ENCODE data around the gene CAMKK2.

CAMKK2 gene

GRCh38 chr12:121283841-121284240 lies 12.7 kb downstream of the CAMKK2 start:
- no peak for TF ChIP-seq TCF12 (IDR thresholded peaks at IDR 0.05; ENCODE audit: low read depth)
- TF ChIP-seq NFIC (IDR thresholded peaks at IDR 0.05), result no peak
- TF ChIP-seq RAD21 (IDR thresholded peaks at IDR 0.05; ENCODE audit: low read depth), result no peak
- no peak for TF ChIP-seq TAF1 (IDR thresholded peaks at IDR 0.05; ENCODE audit: low read depth)
- no peak for TF ChIP-seq CEBPB (IDR thresholded peaks at IDR 0.05)
- TF ChIP-seq CREB1 (IDR thresholded peaks at IDR 0.05; ENCODE audit: low read depth), result no peak
- no peak for TF ChIP-seq USF1 (IDR thresholded peaks at IDR 0.05)
- TF ChIP-seq MAX (IDR thresholded peaks at IDR 0.05), result no peak
- TF ChIP-seq YY1 (IDR thresholded peaks at IDR 0.05; ENCODE audit: low read depth), result no peak
- no peak for TF ChIP-seq ZBTB7A (IDR thresholded peaks at IDR 0.05; ENCODE audit: low read depth)

- TF ChIP-seq CEBPB (IDR thresholded peaks at IDR 0.05), result no peak
- no peak for TF ChIP-seq EP300 (IDR thresholded peaks at IDR 0.05; ENCODE audit: borderline replicate concordance)
- TF ChIP-seq TEAD4 (IDR thresholded peaks at IDR 0.05), result no peak
- TF ChIP-seq USF1 (IDR thresholded peaks at IDR 0.05), result no peak
- TF ChIP-seq TAF1 (IDR thresholded peaks at IDR 0.05; ENCODE audit: low read depth), result no peak
- TF ChIP-seq CREB1 (IDR thresholded peaks at IDR 0.05; ENCODE audit: low read depth), result no peak
- no peak for TF ChIP-seq FOXM1 (IDR thresholded peaks at IDR 0.05; ENCODE audit: borderline replicate concordance, low read depth)
- no peak for TF ChIP-seq TCF12 (IDR thresholded peaks at IDR 0.05; ENCODE audit: low read depth)
- no peak for TF ChIP-seq NFIC (IDR thresholded peaks at IDR 0.05)
- no peak for TF ChIP-seq MAX (IDR thresholded peaks at IDR 0.05)
Measured at GRCh38 chr12:121283388-121283787, 13.1 kb downstream of the CAMKK2 start.

GRCh38 chr12:121282072-121282742 lies 14.3 kb downstream of the CAMKK2 start:
- TF ChIP-seq EGR1 (IDR thresholded peaks at IDR 0.05) (no peak), NFIC (IDR thresholded peaks at IDR 0.05) (no peak), TAF1 (IDR thresholded peaks at IDR 0.05; ENCODE audit: low read depth) (no peak), CREB1 (IDR thresholded peaks at IDR 0.05; ENCODE audit: low read depth) (no peak), ZBTB7A (IDR thresholded peaks at IDR 0.05; ENCODE audit: low read depth) (no peak)

- TF ChIP-seq EP300 (IDR thresholded peaks at IDR 0.05; ENCODE audit: borderline replicate concordance) (no peak), TAF1 (IDR thresholded peaks at IDR 0.05; ENCODE audit: low read depth) (no peak), TCF12 (IDR thresholded peaks at IDR 0.05; ENCODE audit: low read depth) (no peak), NFIC (IDR thresholded peaks at IDR 0.05) (no peak), FOXM1 (IDR thresholded peaks at IDR 0.05; ENCODE audit: borderline replicate concordance, low read depth) (no peak), USF1 (IDR thresholded peaks at IDR 0.05) (no peak)
Measured at GRCh38 chr12:121279507-121279915, 17.0 kb downstream of the CAMKK2 start.

- TF ChIP-seq EP300 (IDR thresholded peaks at IDR 0.05; ENCODE audit: borderline replicate concordance), result no peak
- TF ChIP-seq CEBPB (IDR thresholded peaks at IDR 0.05), result no peak
- TF ChIP-seq NFIC (IDR thresholded peaks at IDR 0.05), result no peak
- TF ChIP-seq USF1 (IDR thresholded peaks at IDR 0.05), result no peak
- TF ChIP-seq CREB1 (IDR thresholded peaks at IDR 0.05; ENCODE audit: low read depth), result no peak
- no peak for TF ChIP-seq TCF12 (IDR thresholded peaks at IDR 0.05; ENCODE audit: low read depth)
- no peak for TF ChIP-seq TEAD4 (IDR thresholded peaks at IDR 0.05)
- TF ChIP-seq TAF1 (IDR thresholded peaks at IDR 0.05; ENCODE audit: low read depth), result no peak
- no peak for TF ChIP-seq YY1 (IDR thresholded peaks at IDR 0.05; ENCODE audit: low read depth)
- TF ChIP-seq FOXM1 (IDR thresholded peaks at IDR 0.05; ENCODE audit: borderline replicate concordance, low read depth), result no peak
Measured at GRCh38 chr12:121279071-121279375, 17.5 kb downstream of the CAMKK2 start.

- no peak for TF ChIP-seq TAF1 (IDR thresholded peaks at IDR 0.05; ENCODE audit: low read depth)
- TF ChIP-seq ZBTB7A (IDR thresholded peaks at IDR 0.05; ENCODE audit: low read depth), result no peak
Measured at GRCh38 chr12:121278169-121279070, 18.1 kb downstream of the CAMKK2 start.

- TF ChIP-seq NFIC (IDR thresholded peaks at IDR 0.05) (no peak), EP300 (IDR thresholded peaks at IDR 0.05; ENCODE audit: borderline replicate concordance) (no peak), USF1 (IDR thresholded peaks at IDR 0.05) (no peak), TCF12 (IDR thresholded peaks at IDR 0.05; ENCODE audit: low read depth) (no peak), REST (IDR thresholded peaks at IDR 0.05; ENCODE audit: low read depth) (no peak), TEAD4 (IDR thresholded peaks at IDR 0.05) (no peak), RAD21 (IDR thresholded peaks at IDR 0.05; ENCODE audit: low read depth) (no peak), CEBPB (IDR thresholded peaks at IDR 0.05) (no peak), CREB1 (IDR thresholded peaks at IDR 0.05; ENCODE audit: low read depth) (no peak), TAF1 (IDR thresholded peaks at IDR 0.05; ENCODE audit: low read depth) (no peak)
Measured at GRCh38 chr12:121277374-121277759, 19.1 kb downstream of the CAMKK2 start.
